GM21390 (cell line): Measurements from ENCODE around the gene GSTK1.
A peak's percentile ranks its signal among the peaks of the same experiment; 100 is the strongest.
"Not testable (repeated sequence)": the region's sequence is repeated elsewhere in the genome, so short reads cannot be mapped to it uniquely, and the experiment has no call there.

Source experiments
- ATAC-seq: cut with Tn5 transposase; IDR thresholded peaks from one replicate; pipeline ENCODE4 v1.9.1; 2021; ENCODE audit not compliant: unreplicated experiment

Gene GSTK1

DNA sequence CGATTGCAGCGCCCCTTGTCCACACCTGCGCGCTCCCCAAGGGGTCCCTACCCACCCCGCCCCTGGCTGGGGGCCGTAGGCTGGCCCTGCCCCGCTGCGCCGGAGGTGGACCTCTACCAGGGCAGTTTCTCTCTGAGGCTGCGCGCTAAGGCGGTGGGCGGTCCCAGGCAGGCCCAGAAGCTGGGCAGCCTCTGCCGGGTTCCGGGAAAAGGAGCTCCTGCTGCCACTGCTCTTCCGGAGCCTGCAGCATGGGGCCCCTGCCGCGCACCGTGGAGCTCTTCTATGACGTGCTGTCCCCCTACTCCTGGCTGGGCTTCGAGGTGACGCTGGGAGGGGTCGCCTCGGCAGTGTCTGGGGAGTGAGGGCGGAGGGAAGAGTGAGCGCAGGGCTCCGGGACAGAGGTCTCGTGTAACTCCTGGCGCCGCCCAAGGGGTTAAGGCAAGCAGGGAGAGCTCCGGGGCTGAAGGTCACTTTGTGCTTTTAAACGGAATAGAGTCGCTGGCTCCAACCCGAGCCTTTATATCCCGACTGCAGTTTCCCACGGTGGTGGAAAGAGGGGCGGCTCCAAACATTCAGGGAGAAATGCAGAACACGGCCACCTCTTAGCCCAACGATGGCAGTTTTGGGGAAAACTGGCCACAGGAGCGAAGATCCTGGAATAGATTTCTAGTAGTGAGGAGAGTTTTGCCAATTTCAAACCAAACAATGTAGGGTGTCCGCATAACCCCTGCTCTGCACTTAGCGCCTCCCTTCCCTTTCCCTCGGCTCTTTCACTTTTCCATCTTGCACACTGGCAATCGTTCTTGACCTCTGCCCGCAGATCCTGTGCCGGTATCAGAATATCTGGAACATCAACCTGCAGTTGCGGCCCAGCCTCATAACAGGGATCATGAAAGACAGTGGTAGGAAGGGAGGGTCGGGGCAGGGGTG is at the start of gene GSTK1:
GSTK1 (plus strand) TSS at position 176 of the 930 bp plus-strand sequence; CDS start at position 249, 73 bp downstream.
- peak; percentile 95 for ATAC-seq

DNA sequence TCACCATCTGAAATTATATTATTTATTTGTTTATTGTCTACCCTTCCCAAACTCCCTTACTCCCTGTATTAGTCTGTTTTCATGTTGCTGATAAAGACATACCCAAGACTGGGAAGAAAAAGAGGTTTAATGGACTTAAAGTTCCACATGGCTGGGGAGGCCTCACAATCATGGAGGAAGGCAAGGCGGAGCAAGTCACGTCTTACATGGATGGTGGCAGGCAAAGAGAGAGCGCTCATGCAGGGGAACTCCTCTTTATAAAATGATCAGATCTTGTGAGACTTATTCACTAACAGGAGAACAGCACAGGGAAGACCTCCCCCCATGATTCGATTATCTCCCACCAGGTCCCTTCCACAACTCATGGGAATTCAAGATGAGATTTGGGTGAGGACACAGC is 49.8 kb upstream of the GSTK1 start:
- ATAC-seq: not testable (repeated sequence)

DNA sequence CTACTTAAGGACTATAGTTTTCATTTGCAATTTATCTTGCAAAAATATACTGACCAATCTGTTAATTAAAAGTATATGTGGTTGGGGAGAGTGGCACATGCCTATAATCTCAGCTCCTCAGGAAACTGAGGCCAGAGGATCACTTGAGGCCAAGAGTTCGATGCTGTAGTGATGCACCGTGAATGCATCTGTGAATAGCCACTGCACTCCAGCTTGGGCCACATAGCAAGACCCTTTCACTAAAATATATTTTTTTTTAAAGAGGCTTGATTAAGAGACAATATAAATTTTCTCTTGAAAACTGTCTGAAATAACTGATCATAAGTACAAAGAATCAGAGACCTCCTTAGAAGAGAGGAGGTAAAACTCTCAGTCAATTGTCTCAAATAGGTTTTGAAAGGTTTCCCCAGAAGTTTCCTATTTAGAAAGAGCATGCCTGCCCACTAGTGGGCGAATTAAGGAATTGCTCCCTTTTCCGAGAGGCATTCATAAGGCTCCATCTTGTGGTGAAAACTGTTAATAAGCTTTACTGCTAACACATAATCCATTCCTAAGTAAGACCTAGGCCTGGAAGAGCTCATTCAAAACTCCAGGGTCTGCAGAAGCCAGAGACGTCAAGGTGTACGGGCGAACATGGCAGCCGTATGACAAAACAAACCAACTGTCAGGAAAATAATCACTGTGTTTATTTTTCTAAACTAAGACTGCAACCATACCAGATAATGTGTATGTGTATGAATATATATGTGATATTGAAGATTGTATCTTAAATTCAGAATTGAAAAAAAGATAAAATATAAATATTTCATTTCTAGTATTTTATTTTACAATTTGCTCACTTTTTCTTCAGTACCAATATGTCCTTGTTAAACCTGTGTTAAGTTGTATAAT is 48.2 kb upstream of the GSTK1 start:
- peak; percentile 87 for ATAC-seq

- ATAC-seq: no peak
Measured at GRCh38 chr7:143216151-143216550, 47.1 kb upstream of the GSTK1 start.

GRCh38 chr7:143216686-143217085 is 46.6 kb upstream of the GSTK1 start:
- no peak for ATAC-seq

DNA sequence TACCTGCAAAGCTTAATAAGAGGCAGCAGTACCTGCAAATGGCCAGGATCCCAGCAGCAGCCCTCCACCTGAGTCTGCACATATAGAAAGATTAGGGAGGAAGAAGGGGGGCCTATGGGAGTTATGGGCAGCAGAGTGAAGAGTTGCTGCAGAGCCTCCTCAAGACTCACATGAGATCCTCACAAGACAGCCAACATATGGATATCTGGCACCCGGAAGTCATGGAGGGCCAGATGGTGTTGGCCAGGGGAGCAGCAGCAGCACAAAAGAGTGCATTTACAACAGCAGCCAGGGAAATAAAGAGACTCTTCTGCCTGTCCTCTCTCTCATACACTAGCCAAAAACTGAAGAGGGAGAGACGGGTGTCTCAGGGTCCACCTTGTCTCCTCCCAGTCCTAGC is 45.4 kb upstream of the GSTK1 start:
- no peak for ATAC-seq

GRCh38 chr7:143221286-143221685 is 42.0 kb upstream of the GSTK1 start:
- ATAC-seq: no peak

- no peak for ATAC-seq
Measured at GRCh38 chr7:143221737-143222136, 41.5 kb upstream of the GSTK1 start, which contains the start of gene TAS2R40. Gene TAS2R40, plus strand, starts transcription at chr7:143222037. Its CDS starts 42 bp downstream, at chr7:143222079.

DNA sequence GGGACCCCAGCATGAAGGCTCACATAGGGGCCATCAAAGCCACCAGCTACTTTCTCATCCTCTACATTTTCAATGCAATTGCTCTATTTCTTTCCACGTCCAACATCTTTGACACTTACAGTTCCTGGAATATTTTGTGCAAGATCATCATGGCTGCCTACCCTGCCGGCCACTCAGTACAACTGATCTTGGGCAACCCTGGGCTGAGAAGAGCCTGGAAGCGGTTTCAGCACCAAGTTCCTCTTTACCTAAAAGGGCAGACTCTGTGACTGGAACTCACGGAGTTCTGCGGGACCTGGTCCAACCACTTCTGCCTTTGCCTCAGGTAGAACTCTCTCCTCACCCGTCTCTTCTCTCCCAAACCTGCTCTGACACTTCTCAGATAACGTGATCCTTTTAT is 40.5 kb upstream of the GSTK1 start:
- ATAC-seq: no peak

DNA sequence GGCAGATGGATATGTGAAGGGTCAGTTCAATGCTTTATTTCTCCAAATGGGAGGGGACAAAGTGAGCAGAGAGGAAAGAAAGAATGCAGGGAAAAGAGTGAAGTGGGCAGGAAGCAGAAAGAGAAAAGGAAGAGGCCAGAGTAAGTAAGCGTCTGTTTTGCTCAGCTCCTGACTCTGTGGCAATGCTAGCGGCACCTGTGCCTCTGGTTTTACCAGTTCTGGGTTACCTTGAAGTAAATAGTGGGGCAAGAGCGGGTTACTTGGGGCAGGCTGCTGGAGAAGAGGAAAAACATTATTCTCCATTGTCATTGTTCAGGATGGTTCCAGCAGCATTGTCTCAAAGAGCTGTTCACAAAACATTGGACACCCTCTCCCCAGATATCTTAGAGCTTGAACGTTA is 39.5 kb upstream of the GSTK1 start:
- no peak for ATAC-seq

DNA sequence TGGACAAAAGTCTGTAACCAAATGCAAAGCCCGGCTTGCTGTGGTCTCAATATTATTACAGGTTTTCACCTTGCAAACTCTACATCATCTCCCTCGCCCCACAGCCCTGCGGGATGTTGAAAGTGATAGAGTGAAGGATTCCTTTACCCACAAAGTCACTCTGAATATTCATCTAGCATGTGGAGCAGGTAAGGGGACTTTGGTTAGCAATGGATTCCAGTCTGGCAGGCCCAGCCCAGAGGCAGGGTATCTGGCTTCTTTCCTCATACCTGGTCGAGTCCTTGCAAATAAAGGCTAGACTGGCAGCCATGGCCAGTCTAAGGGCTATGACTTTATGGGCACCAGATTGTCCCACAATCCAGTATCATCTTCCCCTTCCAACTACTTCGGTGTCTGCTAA is 38.2 kb upstream of the GSTK1 start:
- no peak for ATAC-seq

GRCh38 chr7:143227806-143228205 is 35.4 kb upstream of the GSTK1 start:
- ATAC-seq: no peak

DNA sequence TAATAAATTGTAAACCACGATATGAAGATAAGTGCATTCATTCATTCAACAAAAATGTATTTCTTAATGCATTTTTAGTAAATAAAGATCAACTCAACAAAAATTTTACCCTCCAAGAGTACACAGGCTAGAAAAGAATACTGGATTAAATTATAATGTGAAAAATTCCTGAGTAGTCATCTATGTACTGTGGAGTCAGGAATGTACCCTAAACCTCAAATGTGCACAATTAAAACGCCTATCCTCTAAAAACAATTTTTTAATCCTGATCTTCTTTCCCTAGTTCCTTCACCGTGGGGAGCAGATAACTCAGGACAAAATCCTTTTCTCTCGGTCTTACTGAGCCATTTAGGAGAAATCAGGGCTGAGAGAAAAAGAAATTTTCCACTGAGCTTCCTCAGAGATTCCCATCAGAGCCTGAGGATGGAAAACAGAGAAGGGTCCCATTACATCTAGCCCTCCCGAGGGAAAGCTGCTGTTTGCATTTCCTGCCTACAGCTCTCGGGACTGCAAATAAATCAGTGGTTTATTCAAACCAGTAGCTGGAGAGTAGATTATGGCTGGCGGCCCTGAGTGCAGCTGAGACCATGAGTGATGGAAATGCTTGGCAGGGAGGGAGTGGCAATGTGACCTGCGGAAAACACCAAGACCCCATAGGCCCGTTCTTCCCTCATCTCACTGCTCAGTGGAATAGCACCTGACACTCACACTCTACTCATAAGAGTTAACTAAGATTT is 34.0 kb upstream of the GSTK1 start:
- no peak for ATAC-seq

- ATAC-seq: no peak
Measured at GRCh38 chr7:143230602-143231457, 32.4 kb upstream of the GSTK1 start.

GRCh38 chr7:143233816-143234532 is 29.3 kb upstream of the GSTK1 start:
- ATAC-seq: no peak

- no peak for ATAC-seq
Measured at GRCh38 chr7:143234533-143234875, 28.7 kb upstream of the GSTK1 start.

DNA sequence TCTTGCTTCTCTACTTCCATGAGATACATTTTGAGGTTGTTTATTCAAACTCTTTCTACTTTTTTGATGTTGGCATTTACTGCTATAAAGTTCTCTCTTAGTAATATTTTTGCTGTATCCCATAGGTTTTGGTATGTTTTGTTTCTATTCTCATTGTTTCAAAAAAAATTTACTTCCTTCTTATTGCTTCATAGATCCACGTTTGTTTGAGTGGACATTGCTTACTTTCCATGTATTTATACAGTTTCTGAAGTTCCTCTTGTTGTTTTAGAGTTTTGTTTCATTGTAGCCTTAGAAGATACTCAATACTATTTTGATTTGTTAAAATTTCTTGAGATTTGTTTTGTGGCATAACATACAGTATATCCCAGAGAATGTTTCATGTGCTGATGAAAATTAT is 27.7 kb upstream of the GSTK1 start:
- ATAC-seq: no peak

DNA sequence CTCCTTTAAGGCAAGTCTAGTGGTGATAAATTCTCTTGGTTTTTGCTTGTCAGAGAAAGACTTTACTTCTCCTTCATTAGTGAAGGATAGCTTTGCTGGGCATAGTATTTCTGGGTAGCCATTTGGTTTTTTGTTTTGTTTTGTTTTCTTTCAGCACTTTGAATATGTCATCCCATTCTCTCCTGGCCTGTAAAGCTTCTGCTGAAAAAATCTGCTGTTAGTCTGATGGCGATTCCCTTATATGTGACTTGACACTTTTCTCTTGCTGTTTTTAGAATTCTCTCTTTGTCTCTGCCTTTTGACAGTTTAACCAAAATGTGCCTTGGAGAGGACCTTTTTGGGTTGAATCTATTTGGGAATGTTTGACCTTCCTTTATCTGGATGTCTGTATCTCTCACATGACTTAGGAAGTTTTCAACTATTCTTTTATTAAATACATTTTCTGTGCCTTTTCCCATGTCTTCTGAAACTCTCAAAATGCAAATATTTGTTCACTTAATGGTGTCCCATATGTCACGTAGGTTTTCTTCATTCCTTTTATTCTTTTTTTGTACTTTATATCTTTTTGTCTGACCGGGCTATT is 26.7 kb upstream of the GSTK1 start:
- ATAC-seq: no peak

DNA sequence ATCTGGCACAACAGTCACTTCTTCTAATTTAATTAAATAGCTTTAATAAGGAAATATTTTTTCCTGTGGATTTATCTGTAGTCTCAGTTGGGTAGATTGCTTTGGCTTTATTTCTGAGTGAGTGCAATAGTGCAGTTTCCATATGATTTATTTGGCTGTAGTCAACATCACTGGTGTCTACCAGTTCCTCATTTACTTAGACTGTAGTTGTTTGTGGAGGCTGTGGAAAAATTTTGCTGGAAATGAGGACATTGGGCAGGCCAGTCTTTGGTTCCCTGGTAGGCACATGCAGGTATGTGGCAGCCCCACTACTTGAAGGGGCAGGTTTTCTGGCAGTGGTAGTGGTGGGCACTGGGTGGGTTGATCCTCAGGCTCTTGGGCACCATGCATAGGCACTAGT is 25.9 kb upstream of the GSTK1 start:
- no peak for ATAC-seq
